Epithelial cell of proximal tubule (primary cell): Measurements from ENCODE around the gene IL26. TPM values are rescaled to one million over a fixed set of nuclear protein-coding genes. Genes with fewer than 3 reads are reported as not detected.

ENCODE experiments used
- DNase-seq: peaks from one replicate; pipeline ENCODE4 v3.0.0-alpha.2; 2011; ENCODE audit warnings: low read depth
- H3K4me3 ChIP-seq: 2 replicates; pipeline ENCODE4 v1.5.1; 2011; ENCODE audit warnings: low read depth, mild to moderate bottlenecking, low read length
- total RNA-seq: library from RNA; depleted of rRNA; stranded (reverse); fragments of >200 nt; gene quantifications from 2 replicates; pipeline ENCODE4 v1.2.3, GENCODE V29; 2015
- TF ChIP-seq, protein P1 (sequence below): conservative IDR thresholded peaks from 2 replicates; pipeline ENCODE4 v1.5.1; 2012; ENCODE audit warnings: low read depth, mild to moderate bottlenecking, low read length

The IL26 gene
- total RNA-seq = not detected in 2 replicates

- TF ChIP-seq, protein P1, sequence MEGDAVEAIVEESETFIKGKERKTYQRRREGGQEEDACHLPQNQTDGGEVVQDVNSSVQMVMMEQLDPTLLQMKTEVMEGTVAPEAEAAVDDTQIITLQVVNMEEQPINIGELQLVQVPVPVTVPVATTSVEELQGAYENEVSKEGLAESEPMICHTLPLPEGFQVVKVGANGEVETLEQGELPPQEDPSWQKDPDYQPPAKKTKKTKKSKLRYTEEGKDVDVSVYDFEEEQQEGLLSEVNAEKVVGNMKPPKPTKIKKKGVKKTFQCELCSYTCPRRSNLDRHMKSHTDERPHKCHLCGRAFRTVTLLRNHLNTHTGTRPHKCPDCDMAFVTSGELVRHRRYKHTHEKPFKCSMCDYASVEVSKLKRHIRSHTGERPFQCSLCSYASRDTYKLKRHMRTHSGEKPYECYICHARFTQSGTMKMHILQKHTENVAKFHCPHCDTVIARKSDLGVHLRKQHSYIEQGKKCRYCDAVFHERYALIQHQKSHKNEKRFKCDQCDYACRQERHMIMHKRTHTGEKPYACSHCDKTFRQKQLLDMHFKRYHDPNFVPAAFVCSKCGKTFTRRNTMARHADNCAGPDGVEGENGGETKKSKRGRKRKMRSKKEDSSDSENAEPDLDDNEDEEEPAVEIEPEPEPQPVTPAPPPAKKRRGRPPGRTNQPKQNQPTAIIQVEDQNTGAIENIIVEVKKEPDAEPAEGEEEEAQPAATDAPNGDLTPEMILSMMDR = no peak
- no peak within 1 kb of the TSS for H3K4me3 ChIP-seq
- DNase-seq = no peak
These were observed at the start of gene IL26 for GRCh38 chr12:68225576-68226476. TSS of gene IL26 (minus strand) at chr12:68225810. CDS start at chr12:68225756, 54 bp downstream.

DNA sequence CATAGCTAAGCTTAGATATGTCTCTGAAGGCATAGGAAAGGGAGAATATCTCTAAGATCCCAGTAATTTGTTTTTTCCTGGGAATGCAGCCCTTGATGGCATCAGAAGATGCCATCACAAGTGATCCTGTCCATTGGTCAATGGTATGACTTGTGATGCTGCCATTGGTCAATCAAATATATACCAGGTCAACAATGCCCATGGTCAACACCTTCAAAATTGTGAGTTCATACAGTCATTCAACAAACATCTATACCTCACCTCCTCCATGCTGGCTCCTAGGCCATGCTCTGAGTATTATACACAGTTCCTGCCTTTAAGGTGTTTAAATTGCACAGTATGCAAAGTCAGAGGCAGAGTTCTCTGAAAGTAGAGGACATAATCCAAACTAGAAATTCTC, 47.1 kb upstream of the IL26 start:
- TF ChIP-seq, protein P1 = no peak
- DNase-seq = no peak
- no peak overlapping the region for H3K4me3 ChIP-seq

- no peak for DNase-seq
- TF ChIP-seq, protein P1 = no peak
- no peak overlapping the region for H3K4me3 ChIP-seq
These were observed 45.7 kb upstream of the IL26 start for GRCh38 chr12:68271346-68271745.

GRCh38 chr12:68270358-68270757, 44.7 kb upstream of the IL26 start:
- DNase-seq = no peak
- H3K4me3 ChIP-seq = no peak overlapping the region
- TF ChIP-seq, protein P1 = no peak

GRCh38 chr12:68269779-68270178, 44.2 kb upstream of the IL26 start:
- no peak for DNase-seq
- TF ChIP-seq, protein P1 = no peak
- H3K4me3 ChIP-seq = no peak overlapping the region

- TF ChIP-seq, protein P1 = no peak
- no peak for DNase-seq
- no peak overlapping the region for H3K4me3 ChIP-seq
These were observed 43.4 kb upstream of the IL26 start for GRCh38 chr12:68268967-68269366.
